KMS-11 (cell line): Measurements from ENCODE around the gene CHRDL1.

ENCODE experiments used
- H2AFZ ChIP-seq: fragments of 200-600 bp; sonication (generic); 2 replicates; pipeline ENCODE4 v1.6.1; 2016; ENCODE audit warnings: antibody characterized with exemption, mixed run types, low read depth
- H3K27ac ChIP-seq: fragments of 200-600 bp; sonication (generic); 2 replicates; pipeline ENCODE4 v1.6.1; 2016; ENCODE audit warnings: mild to moderate bottlenecking, mixed run types
- H3K27me3 ChIP-seq: fragments of 200-600 bp; sonication (generic); 2 replicates; pipeline ENCODE4 v1.6.1; 2017; ENCODE audit warnings: mild to moderate bottlenecking, low read depth, mixed run types, moderate library complexity; ENCODE audit not compliant: insufficient read depth
- H3K36me3 ChIP-seq: fragments of 200-600 bp; sonication (generic); 2 replicates; pipeline ENCODE4 v1.6.1; 2017; ENCODE audit warnings: mild to moderate bottlenecking, mixed run types; ENCODE audit not compliant: insufficient read depth
- H3K4me1 ChIP-seq: fragments of 200-600 bp; sonication (generic); 2 replicates; pipeline ENCODE4 v1.6.1; 2016; ENCODE audit warnings: mild to moderate bottlenecking, low read depth, mixed run types; ENCODE audit not compliant: poor library complexity, severe bottlenecking
- H3K4me2 ChIP-seq: fragments of 200-600 bp; sonication (generic); 2 replicates; pipeline ENCODE4 v1.7.0; 2016; ENCODE audit warnings: mild to moderate bottlenecking, mixed run types
- H3K4me3 ChIP-seq: fragments of 200-600 bp; sonication (generic); IDR thresholded peaks from 2 replicates; pipeline ENCODE4 v1.6.1; 2017; ENCODE audit warnings: low read depth, low read length, mixed read lengths; ENCODE audit not compliant: insufficient read depth
- H3K79me2 ChIP-seq: fragments of 200-600 bp; sonication (generic); 2 replicates; pipeline ENCODE4 v1.6.1; 2016; ENCODE audit warnings: low read depth, mixed run types; ENCODE audit not compliant: insufficient read depth
- H3K9ac ChIP-seq: fragments of 200-600 bp; sonication (generic); 2 replicates; pipeline ENCODE4 v1.6.1; 2016; ENCODE audit warnings: mild to moderate bottlenecking, mixed run types
- H4K20me1 ChIP-seq: fragments of 200-600 bp; sonication (generic); 2 replicates; pipeline ENCODE4 v1.6.1; 2016; ENCODE audit warnings: mild to moderate bottlenecking, mixed run types; ENCODE audit not compliant: insufficient read depth
- TF ChIP-seq, protein P1 (sequence below): fragments of 200-600 bp; sonication (generic); conservative IDR thresholded peaks from 2 replicates; pipeline ENCODE4 v1.6.1; 2017; ENCODE audit warnings: low read depth, mild to moderate bottlenecking, antibody characterized with exemption, low read length, moderate library complexity, mixed read lengths

CHRDL1 gene

DNA sequence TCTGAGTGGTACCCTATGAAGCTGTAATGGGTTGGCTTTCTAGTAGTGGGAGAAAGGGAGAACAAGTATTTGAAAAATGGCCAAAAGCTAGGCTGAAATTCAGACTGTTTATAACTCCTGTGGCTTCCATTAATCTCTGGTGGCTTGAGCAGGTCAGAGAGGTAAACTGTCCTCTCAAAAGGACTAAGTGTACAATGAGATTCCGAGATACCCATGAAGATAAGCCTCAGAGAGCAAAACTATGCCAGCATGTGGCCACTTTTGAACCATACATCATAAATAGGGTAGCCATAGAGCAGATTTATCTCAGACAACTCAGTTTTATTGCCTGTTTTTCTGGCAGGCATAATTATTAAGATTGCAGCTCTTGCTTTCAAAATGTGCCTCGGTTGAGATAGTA lies 89.2 kb downstream of the CHRDL1 start:
- H3K27ac ChIP-seq: no peak overlapping the region
- H2AFZ ChIP-seq: no peak overlapping the region
- TF ChIP-seq, protein P1, sequence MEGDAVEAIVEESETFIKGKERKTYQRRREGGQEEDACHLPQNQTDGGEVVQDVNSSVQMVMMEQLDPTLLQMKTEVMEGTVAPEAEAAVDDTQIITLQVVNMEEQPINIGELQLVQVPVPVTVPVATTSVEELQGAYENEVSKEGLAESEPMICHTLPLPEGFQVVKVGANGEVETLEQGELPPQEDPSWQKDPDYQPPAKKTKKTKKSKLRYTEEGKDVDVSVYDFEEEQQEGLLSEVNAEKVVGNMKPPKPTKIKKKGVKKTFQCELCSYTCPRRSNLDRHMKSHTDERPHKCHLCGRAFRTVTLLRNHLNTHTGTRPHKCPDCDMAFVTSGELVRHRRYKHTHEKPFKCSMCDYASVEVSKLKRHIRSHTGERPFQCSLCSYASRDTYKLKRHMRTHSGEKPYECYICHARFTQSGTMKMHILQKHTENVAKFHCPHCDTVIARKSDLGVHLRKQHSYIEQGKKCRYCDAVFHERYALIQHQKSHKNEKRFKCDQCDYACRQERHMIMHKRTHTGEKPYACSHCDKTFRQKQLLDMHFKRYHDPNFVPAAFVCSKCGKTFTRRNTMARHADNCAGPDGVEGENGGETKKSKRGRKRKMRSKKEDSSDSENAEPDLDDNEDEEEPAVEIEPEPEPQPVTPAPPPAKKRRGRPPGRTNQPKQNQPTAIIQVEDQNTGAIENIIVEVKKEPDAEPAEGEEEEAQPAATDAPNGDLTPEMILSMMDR: no peak
- no peak overlapping the region for H3K9ac ChIP-seq
- H4K20me1 ChIP-seq: no peaks in the 10 kb centered on the region
- H3K36me3 ChIP-seq: no peaks in the 10 kb centered on the region
- H3K27me3 ChIP-seq: no peaks in the 10 kb centered on the region
- no peak overlapping the region for H3K4me3 ChIP-seq
- H3K4me2 ChIP-seq: no peak overlapping the region
- no peaks in the 10 kb centered on the region for H3K4me1 ChIP-seq
- no peaks in the 10 kb centered on the region for H3K79me2 ChIP-seq

DNA sequence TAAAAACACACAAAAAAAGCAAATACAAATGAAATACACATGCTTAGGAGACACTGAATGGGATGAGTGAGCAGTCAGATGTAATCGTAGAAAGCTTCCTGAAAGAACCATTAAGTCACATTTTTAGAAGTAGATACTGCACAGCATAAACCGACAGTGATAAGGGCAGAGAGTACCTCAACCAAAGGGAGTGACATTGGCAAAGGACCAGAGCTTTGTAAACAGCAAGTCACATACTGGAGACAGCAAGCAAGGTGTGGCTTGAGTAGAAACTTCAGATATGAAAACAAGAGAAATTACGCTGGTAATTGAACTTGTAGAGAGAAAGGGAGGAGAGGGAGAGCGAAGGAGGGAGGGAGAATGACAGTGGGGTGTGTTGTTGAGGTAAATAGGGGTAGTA lies 92.0 kb downstream of the CHRDL1 start:
- Histone ChIP-seq H4K20me1 (no peaks in the 10 kb centered on the region), H2AFZ (no peak overlapping the region)

DNA sequence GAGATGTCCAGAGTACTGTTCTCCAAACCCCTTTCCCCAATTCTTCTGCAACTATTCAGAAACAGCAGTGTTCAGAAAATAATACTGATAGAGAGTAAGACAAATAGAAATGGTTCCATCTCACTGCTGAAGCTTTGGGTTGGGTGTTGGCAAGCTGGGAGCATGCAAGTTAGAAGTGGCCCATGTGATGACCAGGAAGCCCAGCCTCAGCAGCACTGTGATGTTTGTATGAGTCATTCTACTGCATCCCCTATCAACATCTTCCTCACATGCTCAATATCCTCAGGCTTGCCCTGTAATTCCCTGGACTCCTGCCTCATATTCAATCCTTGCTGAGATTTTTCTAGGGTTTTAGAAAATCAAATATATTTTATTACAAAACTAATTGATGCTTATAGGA lies 96.5 kb downstream of the CHRDL1 start:
- Histone ChIP-seq H3K27me3 (no peaks in the 10 kb centered on the region), H3K4me3 (no peak overlapping the region), H3K36me3 (no peaks in the 10 kb centered on the region), H3K79me2 (no peaks in the 10 kb centered on the region), H4K20me1 (no peaks in the 10 kb centered on the region), H3K9ac (no peak overlapping the region), H3K4me1 (no peaks in the 10 kb centered on the region), H3K4me2 (no peak overlapping the region), H2AFZ (no peak overlapping the region), H3K27ac (no peak overlapping the region)
- TF ChIP-seq, protein P1: no peak

More for the DNA sequence above, 92.0 kb downstream of the CHRDL1 start:
- H3K36me3 ChIP-seq: no peaks in the 10 kb centered on the region
- H3K79me2 ChIP-seq: no peaks in the 10 kb centered on the region
- H3K4me2 ChIP-seq: no peak overlapping the region
- TF ChIP-seq, protein P1: no peak
- H3K27ac ChIP-seq: no peak overlapping the region
- H3K27me3 ChIP-seq: no peaks in the 10 kb centered on the region
- no peak overlapping the region for H3K9ac ChIP-seq
- H3K4me1 ChIP-seq: no peaks in the 10 kb centered on the region
- no peak overlapping the region for H3K4me3 ChIP-seq

GRCh38 chrX:110698696-110699095 lies 96.9 kb downstream of the CHRDL1 start:
- H3K4me2 ChIP-seq: no peak overlapping the region
- no peaks in the 10 kb centered on the region for H3K4me1 ChIP-seq
- no peaks in the 10 kb centered on the region for H4K20me1 ChIP-seq
- no peaks in the 10 kb centered on the region for H3K27me3 ChIP-seq
- TF ChIP-seq, protein P1: no peak
- H2AFZ ChIP-seq: no peak overlapping the region
- no peaks in the 10 kb centered on the region for H3K79me2 ChIP-seq
- no peak overlapping the region for H3K4me3 ChIP-seq
- no peak overlapping the region for H3K9ac ChIP-seq
- no peaks in the 10 kb centered on the region for H3K36me3 ChIP-seq
- no peak overlapping the region for H3K27ac ChIP-seq
